ENCODE data around the gene SSR1.
"Not testable (repeated sequence)": the region's sequence is repeated elsewhere in the genome, so short reads cannot be mapped to it uniquely, and the experiment has no call there.

The SSR1 gene

DNA sequence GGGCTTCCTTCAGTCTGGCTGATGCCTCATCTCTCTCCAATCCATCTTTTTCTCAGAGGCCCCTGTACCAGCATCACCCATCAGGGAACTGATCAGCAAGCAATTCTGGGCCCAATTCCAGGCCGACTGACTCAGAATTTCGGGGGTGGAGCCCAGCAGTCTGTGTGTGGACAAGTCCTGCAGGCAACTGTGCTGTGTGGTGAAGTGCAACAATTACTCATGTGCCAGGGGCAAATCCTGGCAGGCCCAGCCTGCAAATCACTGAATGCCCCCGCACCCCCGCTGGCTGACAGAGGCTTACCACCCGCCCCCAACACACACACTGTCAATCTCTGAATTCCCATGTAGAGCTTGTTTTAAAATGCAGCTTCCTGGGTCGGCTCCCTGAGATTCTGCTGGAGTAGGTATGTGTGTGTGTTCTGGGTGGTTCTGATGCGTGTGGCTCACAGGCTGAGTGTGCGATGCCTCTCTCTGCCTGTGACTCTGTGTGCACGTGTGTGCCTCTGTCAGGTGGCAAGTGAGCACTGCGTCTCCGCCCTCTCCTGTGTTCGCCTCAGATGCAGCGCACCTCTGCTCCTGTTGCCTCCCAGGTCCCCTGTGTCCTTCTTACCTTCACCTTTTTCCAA, 45.4 kb downstream of the SSR1 start:
- no peak for TF ChIP-seq TAF1 (IDR thresholded peaks at IDR 0.05; ENCODE audit: low read depth, low read length)
- TF ChIP-seq POLR2A (IDR thresholded peaks at IDR 0.05; ENCODE audit: low read depth, low read length), result no peak
- no peak for TF ChIP-seq POU2F2 (IDR thresholded peaks at IDR 0.05; ENCODE audit: low read depth, low read length)
- no peak for TF ChIP-seq POLR2AphosphoS5 (IDR thresholded peaks at IDR 0.05; ENCODE audit: low read depth, low read length)
- TF ChIP-seq SPI1 (IDR thresholded peaks at IDR 0.05; ENCODE audit: low read depth, low read length), result no peak
- no peak for TF ChIP-seq PAX5 (IDR thresholded peaks at IDR 0.05; ENCODE audit: insufficient read depth, low read length, severe bottlenecking)
- DNase-seq (ENCODE audit: insufficient read length, low spot score) (no peak), FAIRE-seq (no peak)

DNA sequence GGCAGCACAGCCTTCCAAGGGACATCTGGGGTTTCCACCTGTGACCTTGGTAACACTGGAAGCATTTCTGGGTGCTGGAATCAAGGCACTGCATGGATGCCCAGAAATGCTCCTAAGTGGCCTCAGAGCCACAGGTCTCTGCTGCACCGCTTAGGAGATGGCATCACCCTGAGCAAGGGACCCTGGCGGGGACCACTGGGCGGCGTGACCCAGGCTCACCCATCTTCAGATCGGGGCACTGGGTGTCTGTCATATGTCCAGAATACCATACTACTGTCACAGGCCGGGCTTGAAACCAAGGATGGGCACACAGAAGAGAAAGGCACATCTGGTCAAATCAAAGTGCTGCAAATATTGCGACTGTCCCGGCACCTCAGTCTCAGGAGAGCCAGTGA, 45.9 kb downstream of the SSR1 start:
- TF ChIP-seq TAF1 (IDR thresholded peaks at IDR 0.05; ENCODE audit: low read depth, low read length) (no peak), POU2F2 (IDR thresholded peaks at IDR 0.05; ENCODE audit: low read depth, low read length) (no peak)
- FAIRE-seq (no peak), DNase-seq (ENCODE audit: insufficient read length, low spot score) (no peak)

DNA sequence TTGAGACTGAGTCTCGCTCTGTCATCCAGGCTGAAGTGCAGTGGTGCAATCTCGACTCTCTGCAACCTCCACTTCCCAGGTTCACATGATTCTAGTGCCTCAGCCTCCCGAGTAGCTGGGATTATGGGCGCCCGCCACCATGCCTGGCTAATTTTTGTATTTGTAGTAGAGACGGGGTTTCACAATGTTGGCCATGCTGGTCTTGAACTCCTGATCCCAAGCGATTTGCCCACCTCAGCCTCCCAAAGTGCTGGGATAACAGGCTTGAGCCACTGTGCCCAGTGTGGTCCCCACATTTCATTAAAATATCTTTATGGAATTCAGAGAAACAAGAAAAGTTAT, 47.6 kb downstream of the SSR1 start:
- not testable (repeated sequence) for DNase-seq (ENCODE audit: insufficient read length, low spot score); FAIRE-seq

DNA sequence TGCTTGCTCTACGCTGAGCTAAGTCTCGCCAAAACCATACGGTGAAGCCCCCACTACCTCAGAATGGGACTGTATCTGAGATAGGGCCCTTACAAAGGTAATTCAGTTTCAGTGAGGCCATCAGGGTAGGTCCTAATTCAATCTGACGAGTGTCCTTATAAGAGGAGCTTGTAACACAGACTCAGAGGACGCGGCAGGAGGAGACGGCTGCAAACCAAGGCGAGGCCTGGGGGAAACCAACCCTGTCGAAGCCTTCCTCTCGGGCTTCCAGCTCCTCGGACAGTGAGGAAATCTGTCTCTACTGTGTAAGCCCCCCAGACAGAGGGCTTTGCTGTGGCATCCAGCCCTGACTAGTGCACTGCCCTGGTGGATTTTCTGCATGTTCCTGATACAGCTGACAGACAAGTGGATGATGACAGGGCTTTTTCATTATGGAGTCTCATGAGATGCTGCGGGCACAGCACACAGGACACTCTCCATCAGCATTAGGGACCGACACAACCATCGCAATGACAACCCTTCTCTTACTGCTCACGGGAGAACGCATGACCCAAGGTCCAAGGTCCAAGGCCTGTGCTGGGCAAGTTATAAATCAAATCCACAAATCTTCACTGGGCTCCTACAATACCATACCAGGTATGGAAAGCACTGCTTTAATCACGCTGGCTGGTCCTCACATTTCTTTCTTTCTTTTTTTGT, 48.2 kb downstream of the SSR1 start:
- TF ChIP-seq POLR2AphosphoS5 (IDR thresholded peaks at IDR 0.05; ENCODE audit: low read depth, low read length) (no peak), POU2F2 (IDR thresholded peaks at IDR 0.05; ENCODE audit: low read depth, low read length) (no peak), PAX5 (IDR thresholded peaks at IDR 0.05; ENCODE audit: insufficient read depth, low read length, severe bottlenecking) (no peak), SPI1 (IDR thresholded peaks at IDR 0.05; ENCODE audit: low read depth, low read length) (no peak), POLR2A (IDR thresholded peaks at IDR 0.05; ENCODE audit: low read depth, low read length) (no peak), TAF1 (IDR thresholded peaks at IDR 0.05; ENCODE audit: low read depth, low read length) (no peak)
- no peak for FAIRE-seq
- no peak for DNase-seq (ENCODE audit: insufficient read length, low spot score)

DNA sequence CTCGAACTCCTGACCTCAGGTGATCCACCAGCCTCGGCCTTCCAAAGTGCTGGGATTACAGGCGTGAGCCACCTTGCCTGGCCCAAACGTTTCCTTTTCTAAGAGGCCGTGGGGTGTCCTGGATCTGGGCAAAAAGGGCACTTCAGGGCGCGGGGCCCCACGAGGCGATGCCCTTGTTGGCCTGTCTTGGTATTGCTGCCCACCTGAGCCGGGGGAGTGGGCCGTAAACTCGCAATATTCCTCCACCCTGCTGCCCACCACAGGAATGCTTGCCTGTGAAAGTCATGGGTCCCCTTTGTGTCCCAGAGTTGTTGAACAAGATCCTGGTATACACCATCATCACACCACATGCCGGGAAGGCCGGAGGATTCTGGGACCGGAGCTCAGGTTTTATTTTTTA, 49.0 kb downstream of the SSR1 start:
- FAIRE-seq, result no peak
- TF ChIP-seq POU2F2 (IDR thresholded peaks at IDR 0.05; ENCODE audit: low read depth, low read length) (no peak), POLR2AphosphoS5 (IDR thresholded peaks at IDR 0.05; ENCODE audit: low read depth, low read length) (no peak), PAX5 (IDR thresholded peaks at IDR 0.05; ENCODE audit: insufficient read depth, low read length, severe bottlenecking) (no peak)
- DNase-seq (ENCODE audit: insufficient read length, low spot score), result no peak

DNA sequence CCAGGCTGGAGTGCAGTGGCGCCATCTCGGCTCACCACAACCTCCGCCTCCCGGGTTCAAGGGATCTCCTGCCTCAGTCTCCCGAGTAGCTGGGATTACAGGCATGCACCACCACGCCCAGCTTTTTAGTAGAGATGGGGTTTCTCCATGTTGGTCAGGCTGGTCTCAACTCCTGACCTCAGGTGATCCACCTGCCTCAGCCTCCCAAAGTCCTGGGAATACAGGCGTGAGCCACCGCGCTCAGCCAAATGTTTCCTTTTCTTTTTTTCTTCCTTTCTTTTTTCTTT, 49.5 kb downstream of the SSR1 start:
- FAIRE-seq; DNase-seq (ENCODE audit: insufficient read length, low spot score): not testable (repeated sequence)

DNA sequence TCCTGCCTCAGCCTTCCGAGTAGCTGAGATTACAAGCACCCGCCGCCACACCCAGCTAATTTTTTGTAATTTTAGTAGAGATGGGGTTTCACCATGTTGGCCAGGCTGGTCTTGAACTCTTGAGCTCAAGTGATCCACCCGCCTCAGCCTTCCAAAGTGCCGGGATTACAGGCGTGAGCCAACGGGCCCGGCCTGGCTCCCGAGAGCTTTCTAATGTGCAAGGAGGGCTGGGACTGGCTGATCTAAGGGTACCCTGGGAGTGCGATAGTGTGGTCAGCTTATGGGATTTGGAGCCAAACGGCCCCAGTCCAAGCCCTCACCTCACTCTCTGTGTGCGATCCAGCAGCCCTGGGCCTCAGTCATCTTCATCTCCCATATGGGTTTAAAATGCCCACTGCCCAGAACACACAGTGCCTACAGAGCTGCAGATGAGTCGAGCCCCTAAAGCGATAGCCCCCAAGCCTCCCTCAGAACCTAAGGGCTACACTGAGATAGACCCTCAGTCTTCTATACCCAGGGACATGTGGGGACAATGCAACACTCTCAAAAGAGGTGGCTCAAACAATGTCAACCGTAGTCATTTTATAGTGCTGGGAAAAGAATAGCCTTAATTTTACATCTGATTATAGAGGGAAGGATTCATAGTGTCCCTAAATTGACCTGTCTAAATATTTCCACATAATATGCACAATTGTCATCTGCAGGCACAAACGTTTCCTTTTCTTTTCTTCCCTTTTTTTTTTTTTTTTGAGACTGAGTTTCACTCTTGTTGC, 50.1 kb downstream of the SSR1 start:
- no peak for TF ChIP-seq POLR2AphosphoS5 (IDR thresholded peaks at IDR 0.05; ENCODE audit: low read depth, low read length)
- TF ChIP-seq TAF1 (IDR thresholded peaks at IDR 0.05; ENCODE audit: low read depth, low read length), result no peak
- TF ChIP-seq POLR2A (IDR thresholded peaks at IDR 0.05; ENCODE audit: low read depth, low read length), result no peak
- no peak for TF ChIP-seq PAX5 (IDR thresholded peaks at IDR 0.05; ENCODE audit: insufficient read depth, low read length, severe bottlenecking)
- TF ChIP-seq SPI1 (IDR thresholded peaks at IDR 0.05; ENCODE audit: low read depth, low read length), result no peak
- TF ChIP-seq POU2F2 (IDR thresholded peaks at IDR 0.05; ENCODE audit: low read depth, low read length), result no peak
- FAIRE-seq (no peak), DNase-seq (ENCODE audit: insufficient read length, low spot score) (no peak)

DNA sequence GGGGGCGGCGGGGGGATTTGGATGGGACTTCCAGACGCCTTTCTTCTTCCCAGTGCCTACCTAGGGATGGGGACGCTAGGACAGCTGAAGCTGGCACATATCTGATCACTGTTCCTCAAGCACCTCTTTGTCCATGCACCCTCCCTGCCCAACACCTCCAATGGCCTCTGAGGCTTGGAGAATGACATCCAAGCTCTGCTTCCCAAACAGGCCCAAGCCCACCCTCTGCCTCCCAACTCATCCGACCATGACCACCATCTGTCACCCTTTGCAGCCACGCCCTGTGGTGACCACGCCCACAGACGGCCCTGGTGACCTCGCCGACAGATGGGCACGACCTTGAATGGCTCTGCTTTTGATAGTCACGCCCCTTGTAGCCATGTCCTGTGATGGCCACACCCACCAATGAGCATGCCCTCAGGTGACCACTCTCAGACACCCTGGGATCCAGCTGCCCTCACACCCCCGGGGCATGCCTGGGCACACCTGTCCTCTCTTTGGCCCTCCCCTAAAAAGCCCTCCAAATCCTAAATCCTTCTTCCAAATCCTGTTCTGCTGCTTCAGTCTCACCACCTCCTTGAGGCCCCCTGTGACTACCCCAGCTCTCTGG, 51.0 kb downstream of the SSR1 start:
- FAIRE-seq (no peak), DNase-seq (ENCODE audit: insufficient read length, low spot score) (no peak)
- no peak for TF ChIP-seq POU2F2 (IDR thresholded peaks at IDR 0.05; ENCODE audit: low read depth, low read length)
- no peak for TF ChIP-seq SPI1 (IDR thresholded peaks at IDR 0.05; ENCODE audit: low read depth, low read length)
- no peak for TF ChIP-seq POLR2AphosphoS5 (IDR thresholded peaks at IDR 0.05; ENCODE audit: low read depth, low read length)
- TF ChIP-seq POLR2A (IDR thresholded peaks at IDR 0.05; ENCODE audit: low read depth, low read length), result no peak
- no peak for TF ChIP-seq TAF1 (IDR thresholded peaks at IDR 0.05; ENCODE audit: low read depth, low read length)
- TF ChIP-seq PAX5 (IDR thresholded peaks at IDR 0.05; ENCODE audit: insufficient read depth, low read length, severe bottlenecking), result no peak

DNA sequence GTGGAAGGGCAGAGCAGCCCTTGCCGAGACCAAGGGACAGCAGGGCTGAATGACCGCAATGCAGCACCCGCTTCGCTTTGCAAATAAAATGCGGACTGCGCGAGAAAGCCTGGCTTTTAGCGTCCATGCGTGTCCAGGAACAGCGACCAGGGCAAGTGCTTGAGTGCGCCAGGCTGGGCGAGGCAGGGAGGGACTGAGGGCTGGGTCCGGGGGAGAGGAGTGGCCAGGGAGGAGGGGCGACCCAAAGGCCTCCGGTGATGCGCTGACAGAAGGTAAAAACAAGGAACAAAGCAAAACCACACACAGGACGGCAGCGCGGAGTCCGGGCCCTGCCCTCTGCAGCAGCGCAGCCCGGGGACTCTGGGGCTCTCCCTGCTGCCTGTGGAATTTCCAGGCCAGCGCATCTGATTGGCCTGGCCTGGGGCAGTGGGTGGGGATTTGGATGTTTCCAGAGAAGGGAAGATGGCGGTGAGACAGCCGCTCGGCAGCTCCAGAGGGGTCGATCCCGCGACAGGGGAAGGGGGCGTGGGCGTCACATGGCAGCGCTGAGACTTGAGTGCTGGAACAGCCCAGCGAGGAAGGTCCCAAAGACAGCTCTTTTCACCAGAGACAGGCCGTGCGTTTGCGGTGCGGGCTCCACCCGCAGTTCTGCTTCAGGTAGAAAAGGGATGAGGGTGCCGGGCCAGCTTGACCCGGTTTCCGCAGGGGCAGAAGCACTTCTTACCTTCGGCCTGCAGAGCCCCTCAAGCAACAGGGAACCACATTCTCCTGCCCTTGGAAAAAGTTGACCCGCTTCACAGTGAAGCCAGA, 51.8 kb downstream of the SSR1 start:
- TF ChIP-seq SPI1 (IDR thresholded peaks at IDR 0.05; ENCODE audit: low read depth, low read length) (no peak), POLR2AphosphoS5 (IDR thresholded peaks at IDR 0.05; ENCODE audit: low read depth, low read length) (no peak)
- FAIRE-seq, result peak; percentile 78
- DNase-seq (ENCODE audit: insufficient read length, low spot score), result peak; percentile 72

Measured in GM12891 (cell line).